ENCODE results near the gene IP6K2. TPM values are rescaled to one million over a fixed set of nuclear protein-coding genes. Genes with fewer than 3 reads are reported as not detected.

IP6K2 gene
- total RNA-seq, 3 donors from 2014 or later = 84.0 to 185 (median 126) TPM

DNA sequence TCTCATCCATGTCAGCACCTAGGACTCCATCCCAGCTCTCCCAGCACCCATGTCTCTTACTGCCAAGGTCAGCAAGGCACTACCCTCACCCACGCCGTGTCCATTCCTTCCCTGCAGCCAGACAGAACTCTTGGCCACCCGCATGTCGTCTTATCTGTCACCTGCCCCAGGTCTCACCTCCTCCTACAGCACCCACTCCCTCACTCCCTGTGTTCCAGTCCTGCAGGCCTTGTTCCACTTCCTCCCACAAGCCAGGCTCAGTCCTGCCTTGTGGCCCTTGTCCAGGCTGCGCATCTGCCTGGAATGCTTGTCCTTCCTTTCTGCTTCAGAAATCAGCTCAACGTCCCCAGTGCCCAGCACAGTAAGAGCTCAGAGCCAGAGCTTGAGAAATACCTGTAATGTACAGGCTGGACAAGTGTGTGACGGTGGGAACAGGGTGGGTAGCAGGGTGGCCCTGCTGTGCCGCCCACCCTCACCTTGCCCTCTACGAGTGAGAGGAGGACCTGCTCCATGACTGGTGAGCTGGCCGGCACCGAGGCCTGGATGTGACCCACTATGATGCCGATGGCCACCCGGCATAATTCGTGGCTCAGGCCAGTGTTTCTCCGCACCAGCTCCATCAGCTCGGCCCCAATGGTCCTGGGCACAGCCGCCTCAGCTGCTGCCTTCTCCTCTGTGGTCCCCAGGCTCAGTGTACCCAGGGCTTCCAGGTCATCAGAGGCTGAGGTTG lies 36.0 kb downstream of the IP6K2 start:
- Histone ChIP-seq H3K27me3 (no peaks in the 10 kb centered on the region), H3K4me3 (no peak overlapping the region), H3K4me1 (peaks cover 5 to 12% of the 10 kb centered on the region in 2 donors), H3K27ac (no peak overlapping the region), H3K36me3 (no peaks in the 10 kb centered on the region), H3K9me3 (no peaks in the 10 kb centered on the region)
- DNase-seq (ENCODE audit: low spot score in 2 of 2) = no peak
- TF ChIP-seq POLR2A (IDR thresholded peaks at IDR 0.05) (no peak), POLR2AphosphoS5 (IDR thresholded peaks at IDR 0.05) (no peak)
- TF ChIP-seq, protein P1, sequence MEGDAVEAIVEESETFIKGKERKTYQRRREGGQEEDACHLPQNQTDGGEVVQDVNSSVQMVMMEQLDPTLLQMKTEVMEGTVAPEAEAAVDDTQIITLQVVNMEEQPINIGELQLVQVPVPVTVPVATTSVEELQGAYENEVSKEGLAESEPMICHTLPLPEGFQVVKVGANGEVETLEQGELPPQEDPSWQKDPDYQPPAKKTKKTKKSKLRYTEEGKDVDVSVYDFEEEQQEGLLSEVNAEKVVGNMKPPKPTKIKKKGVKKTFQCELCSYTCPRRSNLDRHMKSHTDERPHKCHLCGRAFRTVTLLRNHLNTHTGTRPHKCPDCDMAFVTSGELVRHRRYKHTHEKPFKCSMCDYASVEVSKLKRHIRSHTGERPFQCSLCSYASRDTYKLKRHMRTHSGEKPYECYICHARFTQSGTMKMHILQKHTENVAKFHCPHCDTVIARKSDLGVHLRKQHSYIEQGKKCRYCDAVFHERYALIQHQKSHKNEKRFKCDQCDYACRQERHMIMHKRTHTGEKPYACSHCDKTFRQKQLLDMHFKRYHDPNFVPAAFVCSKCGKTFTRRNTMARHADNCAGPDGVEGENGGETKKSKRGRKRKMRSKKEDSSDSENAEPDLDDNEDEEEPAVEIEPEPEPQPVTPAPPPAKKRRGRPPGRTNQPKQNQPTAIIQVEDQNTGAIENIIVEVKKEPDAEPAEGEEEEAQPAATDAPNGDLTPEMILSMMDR (IDR thresholded peaks at IDR 0.05) = no peak
- intact Hi-C loops (cut with DNase I; ENCODE audit: low total_unique reads) = no loop called here

DNA sequence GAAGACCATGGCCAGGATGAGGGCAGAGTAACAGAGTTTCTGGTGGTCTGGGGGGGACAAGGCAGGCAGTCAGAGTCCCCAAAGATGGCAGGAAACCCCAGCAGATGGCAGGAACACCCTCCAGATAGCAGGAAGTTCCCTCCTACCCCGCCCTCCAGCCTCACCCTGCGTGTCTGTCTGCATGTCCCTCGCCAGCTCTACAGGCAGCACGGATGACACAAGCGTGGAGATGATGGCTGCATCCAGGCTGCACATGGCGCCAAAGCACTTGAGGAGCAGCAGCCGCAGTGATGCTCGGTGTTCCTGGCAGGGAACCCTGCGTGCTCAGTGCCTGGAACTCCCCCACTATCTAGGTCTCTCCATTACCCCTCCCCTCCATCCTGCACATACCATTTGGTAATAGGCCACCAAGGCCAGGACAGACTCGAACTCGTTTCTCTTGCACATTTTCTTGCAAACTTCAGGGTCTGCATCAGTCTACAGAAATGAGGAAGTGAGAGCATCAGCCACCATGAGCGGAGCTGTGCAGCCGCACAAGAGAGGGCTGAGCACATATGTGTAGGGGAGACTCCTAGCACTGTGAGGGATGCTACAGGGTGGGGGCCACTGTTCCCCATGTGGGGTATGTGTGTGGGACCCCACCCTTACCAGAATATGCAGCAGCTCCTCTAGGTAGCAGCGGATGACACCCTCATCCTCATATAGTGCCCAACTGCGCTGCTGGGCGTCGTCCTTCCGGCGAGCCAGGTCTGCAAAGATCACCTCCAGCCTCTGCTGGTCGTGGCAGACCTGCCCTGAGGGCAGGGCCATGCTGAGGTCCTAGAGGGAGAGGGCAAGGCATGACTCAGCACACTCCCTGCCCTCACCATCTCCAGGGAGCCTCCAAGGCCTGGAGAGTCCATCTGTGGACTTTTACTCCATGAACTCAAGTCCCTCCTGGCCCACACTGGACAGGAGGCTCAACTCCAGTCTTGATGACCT lies 37.3 kb downstream of the IP6K2 start:
- no peaks in the 10 kb centered on the region for H3K36me3 ChIP-seq
- intact Hi-C loops (cut with DNase I; ENCODE audit: low total_unique reads) = no loop called here
- H3K4me3 ChIP-seq = no peak overlapping the region
- H3K9me3 ChIP-seq = no peaks in the 10 kb centered on the region
- TF ChIP-seq POLR2AphosphoS5 (IDR thresholded peaks at IDR 0.05) (no peak), POLR2A (IDR thresholded peaks at IDR 0.05) (no peak)
- TF ChIP-seq, protein P1 (IDR thresholded peaks at IDR 0.05) = no peak
- H3K4me1 ChIP-seq = peaks cover 5 to 11% of the 10 kb centered on the region in 2 donors
- H3K27ac ChIP-seq = no peak overlapping the region
- no peaks in the 10 kb centered on the region for H3K27me3 ChIP-seq
- DNase-seq (ENCODE audit: low spot score in 2 of 2) = no peak

DNA sequence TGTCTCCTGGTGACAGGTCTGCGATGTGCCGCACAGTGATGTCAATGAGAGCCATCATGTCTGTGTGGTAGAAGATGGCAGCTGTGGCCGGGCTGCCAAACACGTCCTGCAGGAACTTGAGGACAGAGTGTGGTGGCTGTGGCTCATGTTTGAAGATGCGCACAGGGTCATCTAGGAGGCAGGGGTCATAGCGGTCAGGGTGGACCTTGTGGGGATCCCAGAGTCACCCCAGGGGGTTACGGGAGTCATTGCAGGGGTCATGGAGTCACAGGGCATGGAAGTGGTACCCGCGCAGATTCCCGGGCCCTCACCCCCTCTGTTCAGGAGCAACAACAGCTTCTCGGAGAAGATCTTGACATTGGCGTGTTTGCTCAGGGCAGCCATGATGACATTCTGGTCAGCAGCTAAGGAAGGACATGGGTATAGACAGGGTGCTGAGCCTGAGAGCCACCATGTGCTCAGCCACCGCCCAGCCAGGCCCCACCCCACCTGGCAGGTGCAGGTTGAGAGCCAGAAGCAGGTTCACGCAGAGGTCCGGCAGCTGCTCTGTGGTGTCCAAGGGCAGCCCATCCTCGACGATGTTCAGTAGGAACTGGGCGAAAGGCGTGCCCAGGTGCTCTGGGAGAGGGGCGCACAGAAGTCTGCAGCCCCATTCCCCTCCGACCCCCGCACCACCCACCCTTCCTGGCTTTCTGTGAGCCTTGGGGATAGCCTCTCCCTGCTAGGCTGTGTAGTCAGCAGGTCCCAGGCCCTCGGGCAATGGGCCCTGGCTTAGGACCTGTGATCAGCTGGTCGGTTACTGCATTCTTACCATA lies 38.2 kb downstream of the IP6K2 start:
- H3K4me3 ChIP-seq = no peak overlapping the region
- H3K27ac ChIP-seq = no peak overlapping the region
- no peaks in the 10 kb centered on the region for H3K36me3 ChIP-seq
- TF ChIP-seq POLR2AphosphoS5 (IDR thresholded peaks at IDR 0.05) (no peak), POLR2A (IDR thresholded peaks at IDR 0.05) (no peak)
- TF ChIP-seq, protein P1 (IDR thresholded peaks at IDR 0.05) = no peak
- intact Hi-C loops (cut with DNase I; ENCODE audit: low total_unique reads) = no loop called here
- H3K27me3 ChIP-seq = no peaks in the 10 kb centered on the region
- no peaks in the 10 kb centered on the region for H3K9me3 ChIP-seq
- DNase-seq (ENCODE audit: low spot score in 2 of 2) = no peak
- peaks cover 5 to 7% of the 10 kb centered on the region in 2 donors for H3K4me1 ChIP-seq

DNA sequence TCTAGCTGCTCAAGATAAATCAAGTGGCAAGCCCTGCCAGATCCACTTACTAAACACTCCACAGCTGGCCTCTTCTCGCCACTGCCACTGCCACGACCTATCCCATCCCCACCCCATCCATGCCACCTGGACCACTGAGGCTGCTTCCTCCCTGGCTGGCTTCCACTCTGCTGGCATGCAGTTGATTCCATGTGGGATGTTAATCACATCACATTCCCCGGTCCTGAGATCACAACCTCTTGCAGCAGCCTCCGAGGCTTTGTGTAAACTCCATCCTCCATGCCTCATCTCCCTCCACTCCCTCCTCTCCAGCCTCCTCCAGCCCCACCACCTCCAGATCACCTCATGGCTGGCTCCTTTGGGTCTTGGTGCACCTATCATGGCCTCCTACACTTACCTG lies 39.0 kb downstream of the IP6K2 start:
- no peak for TF ChIP-seq POLR2A (IDR thresholded peaks at IDR 0.05)
- no peak for TF ChIP-seq POLR2AphosphoS5 (IDR thresholded peaks at IDR 0.05)
- TF ChIP-seq, protein P1 (IDR thresholded peaks at IDR 0.05) = no peak
- no peak overlapping the region for H3K27ac ChIP-seq
- H3K4me3 ChIP-seq = no peak overlapping the region
- no peak for DNase-seq (ENCODE audit: low spot score in 2 of 2)
- intact Hi-C loops (cut with DNase I; ENCODE audit: low total_unique reads) = no loop called here
- H3K36me3 ChIP-seq = no peaks in the 10 kb centered on the region
- H3K9me3 ChIP-seq = no peaks in the 10 kb centered on the region
- no peaks in the 10 kb centered on the region for H3K27me3 ChIP-seq
- H3K4me1 ChIP-seq = no peaks in the 10 kb centered on the region
